Measurements from ENCODE around the gene ZNF337.
"Not testable (repeated sequence)": the region's sequence is repeated elsewhere in the genome, so short reads cannot be mapped to it uniquely, and the experiment has no call there.

The ZNF337 gene

DNA sequence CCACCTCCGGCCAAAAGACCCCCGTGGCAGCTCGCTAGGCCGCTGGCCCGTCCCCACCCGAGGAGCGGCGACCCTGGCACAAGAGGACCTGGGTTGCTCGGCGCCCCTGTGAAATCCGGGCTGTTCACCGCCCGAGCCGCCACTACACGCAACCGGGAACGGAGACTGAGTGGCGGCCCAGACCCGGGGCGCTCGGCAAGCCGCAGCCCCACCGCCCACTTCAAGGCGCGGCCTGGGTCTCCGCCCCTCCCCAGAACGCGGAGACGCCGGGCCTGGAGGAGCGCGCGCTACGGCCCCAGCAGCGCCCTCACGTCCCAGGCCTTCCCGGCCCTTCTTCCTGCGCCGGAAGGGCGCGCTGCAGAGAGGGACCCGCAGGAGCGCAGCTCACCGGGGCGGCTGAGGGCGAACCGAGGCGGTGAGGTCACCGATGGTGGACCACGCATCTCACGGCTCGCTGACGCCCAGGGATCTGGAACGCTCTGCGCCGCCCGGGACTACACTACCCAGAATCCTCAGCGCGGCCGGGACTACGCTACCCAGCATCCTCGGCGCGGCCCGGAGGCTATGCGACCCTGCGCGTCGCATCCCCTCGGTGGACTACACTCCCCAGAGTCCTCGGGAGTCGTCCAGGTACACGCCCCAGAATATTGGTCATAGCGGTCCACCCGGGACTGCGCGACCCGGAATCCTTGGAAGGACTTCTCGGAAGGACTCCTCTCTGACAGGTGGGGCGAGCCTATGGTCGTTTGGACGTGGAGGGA is at the start of gene ZNF337:
ZNF337 (minus strand) TSS at position 483 of the 761 bp plus-strand sequence. CDS start 10,436 bp downstream, outside the sequence.
- FAIRE-seq: peak; percentile 82

DNA sequence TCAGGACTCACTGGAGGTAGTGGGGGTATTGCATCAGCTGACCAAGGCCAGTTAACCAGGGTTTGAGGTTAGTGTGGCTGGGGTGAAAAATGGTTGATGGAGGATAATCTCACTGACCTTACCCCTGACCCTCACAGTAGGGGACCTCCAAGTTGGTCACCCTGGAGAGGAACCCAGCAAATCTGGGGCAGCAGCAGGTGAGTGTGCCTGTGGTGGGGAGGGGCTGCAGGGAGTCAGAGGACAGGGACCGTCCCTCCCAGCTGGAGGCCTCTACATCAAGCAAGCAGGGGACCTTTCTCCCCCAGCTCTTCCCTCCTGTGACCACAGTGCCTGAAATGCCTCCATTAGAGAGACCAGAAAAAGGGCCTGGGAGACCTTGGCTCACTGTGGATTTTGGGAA is 49.1 kb upstream of the ZNF337 start:
- no peak for FAIRE-seq

DNA sequence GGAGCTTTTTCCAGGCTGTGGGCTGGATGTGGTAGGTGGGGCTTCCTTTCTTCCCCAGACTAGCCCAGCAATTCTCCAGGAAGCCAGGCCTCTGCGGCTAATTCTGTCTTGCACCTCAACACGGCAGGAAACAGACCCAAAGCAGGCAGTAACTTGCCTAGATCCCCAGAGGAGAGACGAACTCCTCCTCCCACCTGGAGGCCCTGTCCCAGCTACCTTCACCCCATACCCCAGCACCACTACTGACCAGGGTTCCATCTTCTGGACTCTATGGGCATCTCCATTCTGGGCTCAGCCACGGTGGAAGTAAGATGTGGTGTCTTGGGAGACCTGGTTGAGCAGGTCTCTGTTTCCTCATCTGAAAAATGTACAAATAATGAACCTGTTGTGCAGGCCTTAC is 48.4 kb upstream of the ZNF337 start:
- no peak for FAIRE-seq

DNA sequence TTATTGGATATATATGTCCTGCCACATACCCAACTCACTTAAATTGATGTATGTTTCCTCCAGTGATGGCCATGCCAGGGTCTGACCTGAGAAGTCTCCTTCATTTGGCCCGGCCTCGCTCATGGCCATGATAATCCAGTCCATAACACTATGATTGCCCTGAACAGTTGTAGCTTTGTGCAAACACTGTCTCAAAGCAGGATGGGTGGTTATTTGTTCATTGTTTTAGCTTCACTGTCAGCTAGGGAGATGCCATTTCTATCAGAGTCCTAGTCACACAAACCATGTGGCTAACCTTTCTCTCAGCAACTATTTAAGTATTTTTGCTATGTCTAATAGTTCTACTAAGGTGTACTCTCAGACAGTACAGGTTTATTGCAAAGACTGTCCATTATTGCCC is 47.6 kb upstream of the ZNF337 start:
- no peak for FAIRE-seq

DNA sequence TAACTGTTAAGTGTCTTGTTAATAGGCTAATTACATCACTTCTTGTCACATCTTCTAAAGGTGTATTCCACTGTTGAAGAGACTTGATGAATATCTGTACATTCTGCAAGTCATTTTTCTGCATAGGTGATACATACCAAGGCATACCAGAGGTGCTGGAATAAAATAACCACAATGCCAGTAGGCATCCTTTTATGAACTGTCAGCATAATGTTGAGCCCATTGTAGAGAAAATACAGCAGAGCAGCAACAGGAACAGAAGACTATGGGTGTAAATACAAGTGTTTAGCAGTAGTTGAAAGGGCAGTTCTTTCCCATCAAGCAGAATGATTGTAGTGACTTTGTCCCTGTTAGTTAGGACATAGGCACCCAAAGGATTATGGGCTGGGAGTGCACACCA is 44.4 kb upstream of the ZNF337 start:
- FAIRE-seq: no peak

DNA sequence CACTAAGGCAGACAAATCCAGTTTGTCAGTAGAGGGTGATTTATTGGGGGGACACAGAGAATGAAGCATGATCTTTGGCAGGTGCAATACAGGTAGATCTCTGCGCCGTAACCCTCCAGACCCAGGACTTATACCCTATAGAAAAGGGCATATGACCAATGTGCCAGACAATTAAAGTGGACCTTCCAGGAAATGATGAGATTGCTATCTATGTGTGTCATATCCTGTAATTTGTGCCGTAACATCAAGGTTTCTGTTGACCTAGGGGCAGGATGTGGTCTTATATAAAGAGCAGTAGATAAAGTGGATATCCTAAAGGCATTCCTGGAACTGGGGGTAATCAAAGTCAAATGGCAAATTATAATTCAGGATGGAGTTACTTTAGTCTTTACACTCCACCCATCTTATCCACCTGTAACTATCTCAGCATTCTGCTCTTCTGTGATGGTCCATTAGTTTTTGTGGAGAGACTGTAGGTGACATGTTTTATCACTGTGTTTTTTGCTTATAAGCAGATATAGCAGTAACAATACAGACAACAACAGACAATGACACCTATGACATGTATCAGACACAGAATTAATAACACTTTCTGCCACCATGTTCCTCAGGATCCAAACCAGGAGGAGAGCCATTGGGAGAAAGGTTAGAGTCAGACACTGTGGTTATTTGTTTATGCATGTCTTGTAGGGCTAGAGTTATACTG is 43.1 kb upstream of the ZNF337 start:
- no peak for FAIRE-seq

DNA sequence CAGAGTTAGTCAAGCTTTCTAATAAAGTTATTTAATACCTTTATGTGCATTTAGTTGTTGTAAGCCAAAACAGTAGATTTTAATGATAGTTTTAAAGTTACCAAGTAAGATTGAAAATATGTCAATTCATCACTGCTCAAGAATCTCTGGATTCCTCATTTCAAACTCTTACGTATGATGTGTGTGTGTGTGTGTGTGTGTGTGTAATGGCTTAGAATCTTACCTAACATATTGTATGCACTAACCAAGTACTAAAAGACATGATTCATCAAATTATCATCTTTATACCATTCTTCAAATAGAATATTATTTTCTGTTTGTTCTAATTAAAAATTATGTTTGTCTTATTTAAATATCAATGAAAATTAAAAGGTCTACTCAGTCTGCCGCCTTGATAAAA is 41.5 kb upstream of the ZNF337 start:
- no peak for FAIRE-seq

DNA sequence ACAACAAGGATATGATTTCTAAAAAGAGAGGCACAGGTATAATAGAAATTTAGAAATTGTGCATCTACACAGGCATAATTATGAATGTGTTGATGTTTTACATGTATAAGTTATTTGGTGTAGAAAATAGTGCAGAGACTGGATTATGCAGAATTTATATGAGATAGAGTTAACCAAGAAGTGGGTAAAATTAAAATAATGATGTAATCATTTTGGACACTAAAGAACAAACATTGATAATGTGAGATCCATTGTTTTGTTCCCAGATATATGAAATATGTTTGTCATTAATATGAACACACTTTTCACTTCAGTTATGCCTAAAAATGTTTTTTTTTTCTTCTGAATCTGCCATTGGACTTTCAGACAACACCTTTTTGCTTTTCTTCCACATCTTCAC is 37.2 kb upstream of the ZNF337 start:
- no peak for FAIRE-seq

DNA sequence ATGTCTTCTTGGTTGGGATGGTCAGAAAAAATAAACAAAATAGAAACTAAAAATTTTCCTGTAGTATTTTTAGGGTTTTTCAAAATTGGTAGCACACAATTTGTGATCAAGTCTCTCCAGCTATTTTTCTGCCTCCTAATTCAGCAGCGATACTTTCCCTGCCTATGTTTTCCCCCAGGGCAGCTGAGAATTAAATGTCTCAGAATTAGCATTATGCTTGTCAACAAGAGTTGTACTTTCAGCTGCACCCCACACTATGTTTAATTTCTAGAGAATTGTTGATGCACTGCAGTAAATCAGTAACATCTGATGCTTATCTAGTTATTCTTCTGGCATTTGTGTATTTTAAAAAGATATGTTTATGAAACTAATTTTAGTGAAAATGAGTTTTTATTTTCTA is 34.2 kb upstream of the ZNF337 start:
- no peak for FAIRE-seq

DNA sequence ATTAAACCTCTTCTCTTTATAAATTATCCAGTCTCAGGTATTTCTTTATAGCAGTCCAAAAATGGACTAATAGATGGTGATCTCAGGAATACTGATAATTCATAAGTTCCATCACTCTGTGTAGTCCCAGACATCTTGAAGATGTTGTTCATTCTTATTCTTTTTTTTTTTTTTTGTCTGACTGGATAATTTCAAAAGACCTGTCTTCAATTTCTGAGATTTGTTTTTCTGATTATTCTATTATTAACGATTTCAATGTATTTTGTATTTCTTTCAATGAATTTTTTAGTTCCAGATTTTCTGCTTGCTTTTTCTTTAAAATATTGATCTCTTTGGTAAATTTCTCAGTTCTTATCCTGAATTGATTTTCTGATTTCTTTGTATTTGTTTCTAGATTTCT is 29.7 kb upstream of the ZNF337 start:
- FAIRE-seq: no peak

DNA sequence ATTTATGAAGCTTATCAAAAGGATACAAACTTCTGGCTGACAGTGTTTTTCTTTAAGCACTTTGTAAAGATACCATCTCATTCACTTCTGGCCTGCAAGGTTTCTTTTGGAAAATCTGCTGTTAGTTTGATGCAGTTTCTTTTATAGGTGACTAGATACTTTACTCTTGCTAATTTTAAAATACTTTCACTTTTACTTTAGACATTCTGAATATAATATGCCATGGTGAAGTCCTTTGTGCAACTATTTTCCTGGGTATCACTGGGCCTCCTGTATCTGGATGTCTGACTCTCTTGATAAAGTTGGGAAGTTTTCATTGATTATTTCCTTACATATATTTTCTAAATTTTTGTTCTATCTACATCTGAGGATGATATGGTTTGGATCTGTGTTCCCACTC is 29.0 kb upstream of the ZNF337 start:
- FAIRE-seq: no peak

DNA sequence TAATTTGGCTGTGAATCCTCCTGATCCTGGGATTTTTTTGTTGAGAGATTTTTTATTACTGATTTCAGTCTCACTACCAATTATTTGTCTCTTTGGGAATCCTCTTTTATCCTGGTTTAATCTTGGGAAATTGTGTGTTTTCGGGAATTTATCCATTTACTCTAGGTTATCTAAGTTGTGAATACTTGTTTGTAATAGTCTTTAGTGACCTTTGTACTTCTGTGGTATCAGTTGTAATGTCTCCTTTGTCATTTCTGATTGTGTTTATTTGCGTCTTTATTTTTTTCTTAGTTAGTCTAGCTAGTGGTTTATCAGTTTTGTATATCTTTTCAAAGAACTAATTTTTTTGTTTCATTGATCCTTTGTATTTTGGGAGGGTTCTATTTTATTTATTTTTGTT is 27.3 kb upstream of the ZNF337 start:
- no peak for FAIRE-seq

DNA sequence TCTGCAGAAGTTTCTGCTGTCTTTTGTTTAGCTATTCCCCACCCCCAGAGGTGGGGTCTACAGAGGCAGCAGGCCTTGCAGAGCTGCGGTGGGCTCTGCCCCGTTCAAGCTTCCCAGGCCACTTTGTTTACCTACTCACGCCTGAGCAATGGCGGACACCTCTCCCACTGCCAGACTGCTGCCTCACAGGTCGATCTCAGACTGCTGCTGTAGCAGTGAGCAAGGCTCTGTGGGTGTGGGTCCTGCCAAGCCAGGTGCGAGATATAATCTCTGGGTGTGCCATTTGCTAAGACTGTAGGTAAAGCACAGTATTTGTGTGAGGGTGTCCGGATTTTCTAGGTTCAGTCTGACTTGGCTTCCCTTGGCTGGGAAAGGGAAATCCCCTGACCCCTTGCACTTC is 23.6 kb upstream of the ZNF337 start:
- FAIRE-seq: no peak

DNA sequence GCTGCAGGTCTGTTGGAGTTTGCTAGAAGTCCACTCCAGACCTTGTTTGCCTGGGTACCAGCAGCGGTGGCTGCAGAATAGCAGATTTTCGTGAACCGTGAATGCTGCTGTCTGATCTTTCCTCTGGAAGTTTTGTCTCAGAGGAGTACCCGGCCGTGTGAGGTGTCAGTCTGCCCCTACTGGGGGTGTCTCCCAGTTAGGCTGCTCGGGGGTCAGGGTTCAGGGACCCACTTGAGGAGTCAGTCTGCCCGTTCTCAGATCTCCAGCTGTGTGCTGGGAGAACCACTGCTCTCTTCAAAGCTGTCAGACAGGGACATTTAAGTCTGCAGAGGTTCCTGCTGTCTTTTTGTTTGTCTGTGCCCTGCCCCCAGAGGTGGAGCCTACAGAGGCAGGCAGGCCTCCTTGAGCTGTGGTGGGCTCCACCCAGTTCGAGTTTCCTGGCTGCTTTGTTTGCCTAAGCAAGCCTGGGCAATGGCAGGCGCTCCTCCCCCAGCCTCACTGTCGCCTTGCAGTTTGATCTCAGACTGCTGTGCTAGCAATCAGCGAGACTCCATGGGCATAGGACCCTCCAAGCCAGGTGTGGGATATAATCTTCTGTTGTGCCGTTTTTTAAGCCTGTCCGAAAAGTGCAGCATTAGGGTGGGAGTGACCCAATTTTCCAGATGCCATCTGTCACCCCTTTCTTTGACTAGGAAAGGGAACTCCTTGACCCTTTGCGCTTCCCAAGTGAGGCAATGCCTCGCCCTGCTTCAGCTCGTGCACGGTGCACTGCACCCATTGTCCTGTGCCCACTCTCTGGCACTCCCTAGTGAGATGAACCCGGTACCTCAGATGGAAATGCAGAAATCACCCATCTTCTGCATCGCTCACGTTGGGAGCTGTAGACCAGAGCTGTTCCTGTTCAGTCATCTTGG is 22.5 kb upstream of the ZNF337 start:
- FAIRE-seq: not testable (repeated sequence)

DNA sequence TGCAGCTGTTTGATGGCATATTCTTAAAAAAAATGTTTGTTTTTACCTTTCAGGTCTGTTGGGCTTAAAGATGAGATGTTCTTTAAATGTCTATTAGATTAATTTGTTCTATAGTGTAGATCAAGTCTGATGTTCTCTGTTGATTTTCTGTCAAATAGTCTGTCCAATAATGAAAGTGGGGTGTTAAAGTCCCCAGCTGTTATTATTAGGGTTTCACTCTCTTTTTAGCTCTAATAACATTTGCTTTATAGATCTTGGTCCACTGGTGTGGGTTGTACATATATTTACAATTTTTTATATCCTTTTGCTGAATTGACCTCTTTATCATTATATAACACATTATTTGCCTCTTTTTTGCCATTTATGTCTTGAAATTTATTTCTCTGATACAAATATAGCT is 11.0 kb upstream of the ZNF337 start:
- no peak for FAIRE-seq

DNA sequence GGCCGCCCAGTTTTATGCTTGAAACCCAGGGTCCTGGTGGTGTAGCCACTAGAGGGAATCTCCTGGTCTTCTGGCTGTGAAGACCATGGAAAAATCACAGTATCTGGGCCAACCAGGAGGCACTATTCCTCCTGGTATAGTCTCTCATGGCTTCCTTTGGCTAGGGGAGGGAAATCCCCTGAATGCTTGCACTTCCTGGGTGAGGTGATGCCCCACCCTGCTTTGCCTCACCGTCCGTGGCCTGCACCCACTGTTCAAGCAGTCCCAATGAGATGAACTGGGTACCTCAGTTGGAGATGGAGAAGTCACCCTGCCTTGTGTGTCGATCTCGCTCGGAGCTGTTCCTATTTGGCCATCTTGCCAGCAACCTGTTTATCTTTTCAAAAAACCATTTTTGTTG is 10.1 kb upstream of the ZNF337 start:
- no peak for FAIRE-seq

DNA sequence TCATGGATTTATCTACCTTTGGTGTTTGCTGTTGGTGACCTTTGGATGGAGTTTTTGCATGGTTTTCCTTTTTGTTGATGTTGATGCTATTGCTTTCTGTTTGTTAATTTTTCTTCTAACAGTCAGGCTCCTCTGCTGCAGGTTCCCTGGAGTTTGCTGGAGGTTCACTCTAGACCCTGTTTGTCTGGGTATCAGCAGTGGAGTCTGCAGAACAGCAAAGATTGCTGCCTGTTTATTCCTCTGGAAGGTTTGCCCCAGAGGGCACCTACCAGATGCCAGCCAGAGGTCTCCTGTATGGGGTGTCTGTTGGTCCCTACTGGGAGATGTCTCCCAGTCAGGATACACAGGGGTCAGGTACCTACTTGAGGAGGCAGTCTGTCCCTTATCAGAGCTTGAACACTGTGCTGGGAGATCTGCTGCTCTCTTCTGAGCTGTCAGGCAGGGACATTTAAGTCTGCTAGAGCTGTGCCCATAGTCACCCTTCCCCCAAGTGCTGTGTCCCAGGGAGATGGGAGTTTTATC is 9.2 kb upstream of the ZNF337 start:
- no peak for FAIRE-seq

DNA sequence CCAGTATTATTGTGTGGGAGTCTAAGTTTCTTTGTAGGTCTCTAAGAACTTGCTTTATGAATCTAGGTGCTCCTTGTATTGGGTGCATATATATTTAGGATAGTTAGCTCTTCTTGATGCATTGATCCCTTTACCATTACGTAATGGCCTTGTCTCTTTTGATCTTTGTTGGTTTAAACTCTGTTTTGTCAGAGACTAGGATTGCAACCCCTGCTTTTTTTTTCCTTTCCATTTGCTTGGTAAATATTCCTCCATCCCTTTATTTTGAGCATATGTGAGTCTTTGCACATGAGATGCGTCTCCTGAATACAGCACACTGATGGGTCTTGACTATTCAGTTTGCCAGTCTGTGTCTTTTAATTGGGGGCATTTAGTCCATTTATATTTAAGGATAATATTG is 7.7 kb upstream of the ZNF337 start:
- FAIRE-seq: not testable (repeated sequence)

DNA sequence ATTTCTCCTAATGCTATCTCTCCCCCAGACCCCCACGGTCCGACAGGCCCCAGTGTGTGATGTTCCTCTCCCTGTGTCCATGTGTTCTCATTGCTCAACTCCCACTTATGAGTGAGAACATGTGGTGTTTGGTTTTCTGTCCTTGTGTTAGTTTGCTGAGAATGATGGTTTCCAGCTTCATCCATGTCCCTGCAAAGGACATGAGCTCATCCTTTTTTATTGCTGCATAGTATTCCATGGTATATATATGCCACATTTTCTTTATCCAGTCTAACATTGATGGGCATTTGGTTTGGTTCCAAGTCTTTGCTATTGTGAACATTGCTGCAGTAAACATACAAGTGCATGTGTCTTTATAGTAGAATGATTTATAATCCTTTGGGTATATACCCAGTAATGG is 4.2 kb upstream of the ZNF337 start:
- not testable (repeated sequence) for FAIRE-seq

DNA sequence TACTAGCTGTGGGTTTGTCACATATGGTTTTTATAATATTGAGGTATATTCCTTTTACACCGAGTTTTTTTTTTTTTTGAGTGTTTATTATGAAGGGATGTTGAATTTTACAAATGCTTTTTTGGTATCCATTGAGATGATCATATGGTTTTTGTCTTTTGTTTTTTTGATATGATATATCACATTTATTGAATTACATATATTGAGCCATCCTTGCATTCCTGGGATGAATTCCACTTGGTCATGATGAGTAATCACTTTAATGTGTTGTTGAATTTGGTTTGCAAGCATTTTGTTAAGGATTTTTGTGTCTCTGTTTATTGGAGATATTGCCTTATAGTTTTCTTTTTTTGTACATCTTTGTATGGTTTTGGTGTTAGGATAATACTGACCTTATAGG is 3.3 kb upstream of the ZNF337 start:
- FAIRE-seq: no peak

DNA sequence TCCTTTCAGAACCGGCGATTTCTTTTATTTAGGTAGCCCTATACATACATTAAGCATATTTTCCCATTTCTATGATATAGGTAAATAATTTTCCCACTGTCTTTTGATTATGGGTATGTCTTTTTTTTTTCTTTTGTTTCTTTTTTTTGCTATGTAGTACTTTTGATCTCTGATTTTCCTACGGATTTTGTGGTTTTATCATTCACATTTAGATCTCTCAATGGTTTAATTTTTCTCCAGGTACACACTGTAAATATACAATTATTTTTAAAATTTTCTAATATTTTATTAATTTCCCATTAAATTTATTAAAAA is 436 bp upstream of the ZNF337 start:
- FAIRE-seq: no peak

DNA sequence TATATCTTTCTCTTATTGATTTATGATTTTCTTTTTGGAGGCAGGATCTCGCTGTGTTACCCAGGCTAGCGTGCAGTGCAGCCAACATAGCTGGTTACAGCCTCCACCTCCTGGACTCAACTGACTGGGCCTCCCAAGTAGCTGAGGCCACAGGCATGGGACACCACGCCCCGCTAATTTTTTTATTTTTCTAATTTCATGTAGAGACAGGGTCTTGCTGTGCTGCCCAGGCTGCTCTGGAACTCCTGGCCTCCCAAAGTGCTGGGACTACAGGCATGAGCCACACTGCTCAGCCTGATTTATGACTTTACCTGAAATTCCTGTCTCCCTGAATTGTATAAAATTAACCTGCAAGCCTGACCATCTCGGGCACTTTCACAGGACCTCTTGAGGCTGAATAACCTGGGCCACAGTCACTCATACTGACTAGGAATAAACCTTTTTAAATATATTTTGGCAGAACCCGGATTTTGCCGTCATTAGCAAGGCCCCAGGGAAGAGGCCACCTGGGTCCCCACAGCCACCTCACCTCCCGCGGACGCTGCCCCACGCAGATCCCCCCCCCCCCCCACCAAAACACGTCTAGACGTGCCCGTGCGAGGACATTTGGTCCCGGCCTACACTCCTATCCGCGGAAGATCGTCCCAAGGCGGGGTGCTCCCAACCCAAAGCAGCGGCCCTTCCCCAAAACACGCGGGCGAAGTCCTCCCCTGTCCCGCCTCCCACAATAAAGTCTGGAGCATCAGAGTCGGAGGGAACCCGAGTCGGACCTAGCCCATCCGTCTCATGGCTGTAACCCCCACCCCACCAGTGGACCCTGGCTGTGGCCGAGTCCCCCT is 902 bp downstream of the ZNF337 start:
- FAIRE-seq: no peak
